ENCODE measurements around the gene CFAP46. TPM values are rescaled to one million over a fixed set of nuclear protein-coding genes. Genes with fewer than 3 reads are reported as not detected.

Gene CFAP46
- polyA plus RNA-seq, 1 of the 3 experiments (the other 2 are of a cell fraction) = 3.9 TPM

GRCh38 chr10:132793213-132793612 lies 149.2 kb downstream of the CFAP46 start:
- Histone ChIP-seq H3K9me3 (no peaks in the 10 kb centered on the region), H3K36me3 (replicated peaks in 1 of 2; ENCODE audit: control insufficient read depth in 1 of 2, insufficient read depth in 2 of 2, low read length in 1 of 2) (no peaks in the 10 kb centered on the region), H3K4me3 (ENCODE audit: low read depth in 2 of 2, low read length in 1 of 2) (no peak overlapping the region; a peak in 1 of 4 replicates), H3K9me2 (no peaks in the 10 kb centered on the region), H3F3A (replicated peaks; ENCODE audit: insufficient read depth) (no peaks in the 10 kb centered on the region), H2AFZ (ENCODE audit: low read depth) (no peak overlapping the region), H3K4me1 (ENCODE audit: control insufficient read depth in 1 of 2, insufficient read depth in 2 of 2, low read depth in 1 of 2, low read length in 1 of 2) (peaks cover 0 to 16% of the 10 kb centered on the region in 2 experiments; a peak in 1 of 4 replicates), H3K27ac (ENCODE audit: low read depth in 2 of 2, low read length in 1 of 2) (no peak overlapping the region), H3K27me3 (ENCODE audit: insufficient read depth) (peaks cover 40% of the 10 kb centered on the region), H3K79me2 (ENCODE audit: insufficient read depth) (no peaks in the 10 kb centered on the region), H4K20me1 (ENCODE audit: insufficient read depth) (no peaks in the 10 kb centered on the region), H3K4me2 (no peak overlapping the region), H3K9ac (no peak overlapping the region)
- WGBS (ENCODE audit: low lambda C conversion rate) = 56% methylated on average over 6 of the region's 9 CpGs
- POLR2A ChIA-PET = no interaction called here
- DNase-seq = no peak
- CTCF ChIA-PET = interaction anchor here (0.6 to 4.5 kb wide), 5 partner anchors 10 to 138 kb away, joined by 3 to 42 read pairs (median 6); no protein-coding TSS in a partner anchor
- TF ChIP-seq, protein P1, sequence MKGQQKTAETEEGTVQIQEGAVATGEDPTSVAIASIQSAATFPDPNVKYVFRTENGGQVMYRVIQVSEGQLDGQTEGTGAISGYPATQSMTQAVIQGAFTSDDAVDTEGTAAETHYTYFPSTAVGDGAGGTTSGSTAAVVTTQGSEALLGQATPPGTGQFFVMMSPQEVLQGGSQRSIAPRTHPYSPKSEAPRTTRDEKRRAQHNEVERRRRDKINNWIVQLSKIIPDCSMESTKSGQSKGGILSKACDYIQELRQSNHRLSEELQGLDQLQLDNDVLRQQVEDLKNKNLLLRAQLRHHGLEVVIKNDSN (IDR thresholded peaks at IDR 0.05; ENCODE audit: borderline replicate concordance, low read depth) = no peak
- TF ChIP-seq MXI1 (IDR thresholded peaks at IDR 0.05; ENCODE audit: low read depth, low read length) (no peak), TCF12 (IDR thresholded peaks at IDR 0.05) (no peak), NFIC (IDR thresholded peaks at IDR 0.05; ENCODE audit: borderline replicate concordance) (no peak), RXRA (IDR thresholded peaks at IDR 0.05; ENCODE audit: borderline replicate concordance, low read depth) (no peak), ELF1 (IDR thresholded peaks at IDR 0.05) (no peak), TEAD4 (IDR thresholded peaks at IDR 0.05; ENCODE audit: borderline replicate concordance, insufficient read depth) (no peak), GATA2 (CRISPR knock-in tag; IDR thresholded peaks at IDR 0.05) (no peak), RAD21 (IDR thresholded peaks at IDR 0.05; ENCODE audit: low read length) (no peak), EP300 (IDR thresholded peaks at IDR 0.05; ENCODE audit: borderline replicate concordance in 1 of 2, low read depth in 1 of 2, low read length in 1 of 2) (no peak), YY1 (IDR thresholded peaks at IDR 0.05; ENCODE audit: low read depth) (no peak), RCOR1 (IDR thresholded peaks at IDR 0.05; ENCODE audit: low read length) (no peak), EZH2phosphoT487 (IDR thresholded peaks at IDR 0.05; ENCODE audit: borderline replicate concordance, low read depth) (no peak), FOXM1 (IDR thresholded peaks at IDR 0.05; ENCODE audit: low read depth) (no peak)
- TF ChIP-seq, protein P2, sequence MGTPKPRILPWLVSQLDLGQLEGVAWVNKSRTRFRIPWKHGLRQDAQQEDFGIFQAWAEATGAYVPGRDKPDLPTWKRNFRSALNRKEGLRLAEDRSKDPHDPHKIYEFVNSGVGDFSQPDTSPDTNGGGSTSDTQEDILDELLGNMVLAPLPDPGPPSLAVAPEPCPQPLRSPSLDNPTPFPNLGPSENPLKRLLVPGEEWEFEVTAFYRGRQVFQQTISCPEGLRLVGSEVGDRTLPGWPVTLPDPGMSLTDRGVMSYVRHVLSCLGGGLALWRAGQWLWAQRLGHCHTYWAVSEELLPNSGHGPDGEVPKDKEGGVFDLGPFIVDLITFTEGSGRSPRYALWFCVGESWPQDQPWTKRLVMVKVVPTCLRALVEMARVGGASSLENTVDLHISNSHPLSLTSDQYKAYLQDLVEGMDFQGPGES (IDR thresholded peaks at IDR 0.05; ENCODE audit: low read depth, low read length) = no peak
- TF ChIP-seq, protein P3, sequence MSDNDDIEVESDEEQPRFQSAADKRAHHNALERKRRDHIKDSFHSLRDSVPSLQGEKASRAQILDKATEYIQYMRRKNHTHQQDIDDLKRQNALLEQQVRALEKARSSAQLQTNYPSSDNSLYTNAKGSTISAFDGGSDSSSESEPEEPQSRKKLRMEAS (IDR thresholded peaks at IDR 0.05; ENCODE audit: low read depth) = no peak
- TF ChIP-seq, protein P4, sequence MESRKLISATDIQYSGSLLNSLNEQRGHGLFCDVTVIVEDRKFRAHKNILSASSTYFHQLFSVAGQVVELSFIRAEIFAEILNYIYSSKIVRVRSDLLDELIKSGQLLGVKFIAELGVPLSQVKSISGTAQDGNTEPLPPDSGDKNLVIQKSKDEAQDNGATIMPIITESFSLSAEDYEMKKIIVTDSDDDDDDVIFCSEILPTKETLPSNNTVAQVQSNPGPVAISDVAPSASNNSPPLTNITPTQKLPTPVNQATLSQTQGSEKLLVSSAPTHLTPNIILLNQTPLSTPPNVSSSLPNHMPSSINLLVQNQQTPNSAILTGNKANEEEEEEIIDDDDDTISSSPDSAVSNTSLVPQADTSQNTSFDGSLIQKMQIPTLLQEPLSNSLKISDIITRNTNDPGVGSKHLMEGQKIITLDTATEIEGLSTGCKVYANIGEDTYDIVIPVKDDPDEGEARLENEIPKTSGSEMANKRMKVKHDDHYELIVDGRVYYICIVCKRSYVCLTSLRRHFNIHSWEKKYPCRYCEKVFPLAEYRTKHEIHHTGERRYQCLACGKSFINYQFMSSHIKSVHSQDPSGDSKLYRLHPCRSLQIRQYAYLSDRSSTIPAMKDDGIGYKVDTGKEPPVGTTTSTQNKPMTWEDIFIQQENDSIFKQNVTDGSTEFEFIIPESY (IDR thresholded peaks at IDR 0.05; ENCODE audit: borderline replicate concordance, low read depth) = no peak
